Measurements from ENCODE around the gene EHMT1.

- TF ChIP-seq, protein P1, sequence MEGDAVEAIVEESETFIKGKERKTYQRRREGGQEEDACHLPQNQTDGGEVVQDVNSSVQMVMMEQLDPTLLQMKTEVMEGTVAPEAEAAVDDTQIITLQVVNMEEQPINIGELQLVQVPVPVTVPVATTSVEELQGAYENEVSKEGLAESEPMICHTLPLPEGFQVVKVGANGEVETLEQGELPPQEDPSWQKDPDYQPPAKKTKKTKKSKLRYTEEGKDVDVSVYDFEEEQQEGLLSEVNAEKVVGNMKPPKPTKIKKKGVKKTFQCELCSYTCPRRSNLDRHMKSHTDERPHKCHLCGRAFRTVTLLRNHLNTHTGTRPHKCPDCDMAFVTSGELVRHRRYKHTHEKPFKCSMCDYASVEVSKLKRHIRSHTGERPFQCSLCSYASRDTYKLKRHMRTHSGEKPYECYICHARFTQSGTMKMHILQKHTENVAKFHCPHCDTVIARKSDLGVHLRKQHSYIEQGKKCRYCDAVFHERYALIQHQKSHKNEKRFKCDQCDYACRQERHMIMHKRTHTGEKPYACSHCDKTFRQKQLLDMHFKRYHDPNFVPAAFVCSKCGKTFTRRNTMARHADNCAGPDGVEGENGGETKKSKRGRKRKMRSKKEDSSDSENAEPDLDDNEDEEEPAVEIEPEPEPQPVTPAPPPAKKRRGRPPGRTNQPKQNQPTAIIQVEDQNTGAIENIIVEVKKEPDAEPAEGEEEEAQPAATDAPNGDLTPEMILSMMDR (IDR thresholded peaks at IDR 0.05; ENCODE audit: poor library complexity) = no peak
- no peak for TF ChIP-seq EZH2 (IDR thresholded peaks at IDR 0.05; ENCODE audit: borderline replicate concordance)
- TF ChIP-seq EZH2phosphoT487 (IDR thresholded peaks at IDR 0.05; ENCODE audit: low read depth, severe bottlenecking, unreplicated experiment) = no peak
Measured at GRCh38 chr9:137828527-137829259, 209.9 kb downstream of the EHMT1 start.
